H9 (cell line): ENCODE results near the gene F8. TPM values are rescaled to one million over a fixed set of nuclear protein-coding genes. Genes with fewer than 3 reads are reported as not detected.

Source experiments
- DNase-seq: peaks from one replicate; pipeline ENCODE4 v3.0.0-alpha.2; 2017
- H2AFZ ChIP-seq: one replicate; pipeline ENCODE4 v1.6.1; 2013; ENCODE audit warnings: mild to moderate bottlenecking, low read length, control low read depth, moderate library complexity
- H2AK5ac ChIP-seq: 2 replicates; pipeline ENCODE4 v1.6.1; 2013; ENCODE audit warnings: low read length, control low read depth, mixed read lengths; ENCODE audit not compliant: insufficient read length
- H2BK120ac ChIP-seq: one replicate; pipeline ENCODE4 v1.6.1; 2013; ENCODE audit warnings: low read depth, mild to moderate bottlenecking, low read length, control low read depth, inconsistent platforms; ENCODE audit not compliant: poor library complexity, severe bottlenecking
- H2BK12ac ChIP-seq: 2 replicates; pipeline ENCODE4 v1.6.1; 2013; ENCODE audit warnings: low read length, control low read depth, mixed read lengths, low read depth; ENCODE audit not compliant: insufficient read length
- H2BK15ac ChIP-seq: 2 replicates; pipeline ENCODE4 v1.6.1; 2013; ENCODE audit warnings: low read depth, low read length, control low read depth
- H2BK20ac ChIP-seq: one replicate; pipeline ENCODE4 v1.6.1; 2013; ENCODE audit warnings: low read depth, mild to moderate bottlenecking, low read length, control low read depth, inconsistent platforms; ENCODE audit not compliant: poor library complexity, severe bottlenecking
- H2BK5ac ChIP-seq: 2 replicates; pipeline ENCODE4 v1.6.1; 2013; ENCODE audit warnings: low read length, control low read depth, mixed read lengths; ENCODE audit not compliant: insufficient read length
- H3K14ac ChIP-seq: 2 replicates; pipeline ENCODE4 v1.6.1; 2013; ENCODE audit warnings: low read length, control low read depth; ENCODE audit not compliant: insufficient read depth
- H3K18ac ChIP-seq: 2 replicates; pipeline ENCODE4 v1.6.1; 2013; ENCODE audit warnings: low read depth, mild to moderate bottlenecking, mixed read lengths, low read length, control low read depth; ENCODE audit not compliant: insufficient read length
- H3K23ac ChIP-seq: 2 replicates; pipeline ENCODE4 v1.6.1; 2013; ENCODE audit warnings: low read length, control low read depth, mixed read lengths, low read depth; ENCODE audit not compliant: insufficient read length
- H3K23me2 ChIP-seq: 2 replicates; pipeline ENCODE4 v1.6.1; 2013; ENCODE audit warnings: low read depth, mild to moderate bottlenecking, mixed read lengths, low read length, control low read depth; ENCODE audit not compliant: insufficient read length, poor library complexity, severe bottlenecking
- H3K27ac ChIP-seq: 2 replicates; pipeline ENCODE4 v1.5.1; 2013; ENCODE audit warnings: low read length, control low read depth, mixed read lengths, low read depth; ENCODE audit not compliant: insufficient read length
- H3K27me3 ChIP-seq: 2 replicates; pipeline ENCODE4 v1.6.1; 2013; ENCODE audit warnings: low read length, control low read depth, inconsistent platforms; ENCODE audit not compliant: insufficient read depth
- H3K4ac ChIP-seq: 2 replicates; pipeline ENCODE4 v1.6.1; 2013; ENCODE audit warnings: low read depth, mild to moderate bottlenecking, control low read depth, inconsistent platforms, low read length, moderate library complexity
- H3K4me1 ChIP-seq: 2 replicates; pipeline ENCODE4 v1.6.1; 2013; ENCODE audit warnings: low read length, control low read depth, inconsistent platforms; ENCODE audit not compliant: insufficient read depth
- H3K4me2 ChIP-seq: 2 replicates; pipeline ENCODE4 v1.6.1; 2013; ENCODE audit warnings: low read length, control low read depth, mixed read lengths; ENCODE audit not compliant: insufficient read length, insufficient read depth
- H3K56ac ChIP-seq: 2 replicates; pipeline ENCODE4 v1.6.1; 2013; ENCODE audit warnings: low read depth, mild to moderate bottlenecking, mixed read lengths, low read length, control low read depth; ENCODE audit not compliant: insufficient read length
- H3K79me1 ChIP-seq: 2 replicates; pipeline ENCODE4 v1.6.1; 2013; ENCODE audit warnings: low read depth, mild to moderate bottlenecking, moderate library complexity, low read length, control low read depth, inconsistent platforms; ENCODE audit not compliant: insufficient read depth, poor library complexity, severe bottlenecking
- H3K79me2 ChIP-seq: 2 replicates; pipeline ENCODE4 v1.6.1; 2013; ENCODE audit warnings: low read length, control low read depth, inconsistent platforms; ENCODE audit not compliant: insufficient read depth
- H3K9ac ChIP-seq: 2 replicates; pipeline ENCODE4 v1.6.1; 2013; ENCODE audit warnings: low read length, control low read depth, mixed read lengths; ENCODE audit not compliant: insufficient read length; ENCODE audit errors: extremely low read depth
- H3K9me3 ChIP-seq: one replicate; pipeline ENCODE4 v1.6.1; 2013; ENCODE audit warnings: low read depth, low read length, inconsistent platforms; ENCODE audit not compliant: control insufficient read depth
- H3T11ph ChIP-seq: one replicate; pipeline ENCODE4 v1.6.1; 2013; ENCODE audit warnings: mild to moderate bottlenecking, low read length, control low read depth, inconsistent platforms
- H4K20me1 ChIP-seq: one replicate; pipeline ENCODE4 v1.6.1; 2013; ENCODE audit not compliant: control insufficient read depth, insufficient read length, insufficient read depth
- H4K5ac ChIP-seq: 2 replicates; pipeline ENCODE4 v1.6.1; 2013; ENCODE audit warnings: low read depth, mild to moderate bottlenecking, mixed read lengths, low read length, control low read depth; ENCODE audit not compliant: insufficient read length
- H4K8ac ChIP-seq: replicated peaks from 2 replicates; pipeline ENCODE4 v1.6.1; 2013; ENCODE audit warnings: low read length, control low read depth, mixed read lengths, low read depth; ENCODE audit not compliant: insufficient read length
- H4K91ac ChIP-seq: 2 replicates; pipeline ENCODE4 v1.6.1; 2013; ENCODE audit warnings: low read depth, mild to moderate bottlenecking, moderate library complexity, mixed read lengths, low read length, control low read depth; ENCODE audit not compliant: insufficient read length
- H3K27ac Mint-ChIP-seq, 3 experiments: 2 replicates in 2 of 3; 3 replicates in 1 of 3; pipeline ENCODE4 v1.8.0; 2020 to 2021; ENCODE audit warnings: mixed read lengths in 3 of 3, mild to moderate bottlenecking in 1 of 3, moderate library complexity in 1 of 3
- H3K27me3 Mint-ChIP-seq: 2 replicates; pipeline ENCODE4 v1.8.0; 2021; ENCODE audit warnings: low read depth, mild to moderate bottlenecking, moderate library complexity, mixed read lengths
- H3K36me3 Mint-ChIP-seq, 3 experiments: 2 replicates in 2 of 3; 3 replicates in 1 of 3; pipeline ENCODE4 v1.8.0; 2020 to 2021; ENCODE audit warnings: low read depth in 3 of 3, mixed read lengths in 3 of 3; ENCODE audit not compliant: insufficient read depth in 1 of 3
- H3K4me1 Mint-ChIP-seq, 2 experiments: 2 replicates each; pipeline ENCODE4 v1.8.0; 2020; ENCODE audit warnings: mixed read lengths in 2 of 2
- H3K4me3 Mint-ChIP-seq, 2 experiments: 2 replicates in 1 of 2; 3 replicates in 1 of 2; pipeline ENCODE4 v1.8.0; 2020 to 2021; ENCODE audit warnings: mild to moderate bottlenecking in 2 of 2, mixed read lengths in 2 of 2, moderate library complexity in 1 of 2
- H3K9me3 Mint-ChIP-seq, 2 experiments: 2 replicates in 1 of 2; 3 replicates in 1 of 2; pipeline ENCODE4 v1.8.0; 2020; ENCODE audit warnings: mild to moderate bottlenecking in 2 of 2, mixed read lengths in 2 of 2, moderate library complexity in 1 of 2
- WGBS: extraction: QIAGEN DNeasy Blood & Tissue Kit; methylation state at CpG from one replicate; pipeline ENCODE4 v1.1.7; 2013; ENCODE audit warnings: missing lambda C conversion rate, low lambda C conversion rate, mixed read lengths; ENCODE audit not compliant: insufficient read length; ENCODE audit errors: extremely low coverage; 5-methylcytosine and 5-hydroxymethylcytosine counted together
- total RNA-seq: library from RNA; stranded (reverse); gene quantifications from 2 replicates; pipeline ENCODE4 v1.2.1, GENCODE V29; 2021
- TF ChIP-seq, protein P1 (sequence below): fragments of 200-600 bp; sonication (generic); conservative IDR thresholded peaks from 3 replicates; pipeline ENCODE4 v1.8.0; 2021; ENCODE audit warnings: antibody characterized with exemption, mild to moderate bottlenecking

The F8 gene
- total RNA-seq, 1 experiment from 2014 or later, result 3.1 TPM

DNA sequence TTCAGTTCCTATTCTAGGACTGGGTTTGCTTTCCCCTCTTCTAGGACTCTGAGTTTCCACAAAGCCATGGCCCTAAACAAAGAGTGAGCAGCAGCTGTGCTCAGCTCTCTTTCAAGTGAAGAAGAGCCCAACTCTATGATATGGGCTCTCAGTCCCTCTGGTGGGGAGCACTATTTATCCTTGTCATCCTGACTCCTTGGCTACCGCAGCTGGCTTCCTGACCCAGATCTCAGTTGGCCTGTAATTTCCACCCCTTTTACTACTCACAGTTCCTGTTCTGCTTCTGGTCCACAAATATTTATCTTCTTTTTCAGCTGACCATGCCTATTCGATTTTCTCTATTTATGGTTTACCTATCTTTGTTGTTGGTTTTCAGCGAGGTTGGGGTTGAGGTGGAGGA lies 33.8 kb downstream of the F8 start:
- Histone ChIP-seq H4K8ac (no peak overlapping the region), H3K4ac (no peak overlapping the region), H3K4me1 (no peaks in the 10 kb centered on the region), H3K79me1 (no peaks in the 10 kb centered on the region), H2BK5ac (no peak overlapping the region), H3K56ac (no peak overlapping the region), H4K20me1 (no peaks in the 10 kb centered on the region), H2BK20ac (no peak overlapping the region), H4K91ac (no peak overlapping the region), H3K27ac (no peak overlapping the region), H3K9ac (no peak overlapping the region), H2AFZ (no peak overlapping the region), H3K4me2 (no peak overlapping the region), H3K79me2 (no peaks in the 10 kb centered on the region), H3K18ac (no peak overlapping the region), H2BK12ac (no peak overlapping the region), H3K27me3 (no peaks in the 10 kb centered on the region), H4K5ac (no peak overlapping the region), H3T11ph (no peak overlapping the region), H3K14ac (no peak overlapping the region), H2BK120ac (no peak overlapping the region), H2BK15ac (no peak overlapping the region), H2AK5ac (no peak overlapping the region), H3K23ac (no peak overlapping the region), H3K23me2 (no peaks in the 10 kb centered on the region), H3K9me3 (peaks cover 34% of the 10 kb centered on the region)
- Mint-ChIP-seq H3K27ac (no peak overlapping the region), H3K4me1 (no peaks in the 10 kb centered on the region), H3K36me3 (0 out of 7 replicates have a peak, but pooled peaks cover 0 to 6% (median 0%) of the 10 kb centered on the region in 3 experiments), H3K27me3 (no peaks in the 10 kb centered on the region), H3K4me3 (no peak overlapping the region), H3K9me3 (peaks cover 51 to 61% of the 10 kb centered on the region in 2 experiments)
- no peak for DNase-seq
- no CpG with 5 or more reads among the region's 3 CpGs for WGBS
- TF ChIP-seq, protein P1, sequence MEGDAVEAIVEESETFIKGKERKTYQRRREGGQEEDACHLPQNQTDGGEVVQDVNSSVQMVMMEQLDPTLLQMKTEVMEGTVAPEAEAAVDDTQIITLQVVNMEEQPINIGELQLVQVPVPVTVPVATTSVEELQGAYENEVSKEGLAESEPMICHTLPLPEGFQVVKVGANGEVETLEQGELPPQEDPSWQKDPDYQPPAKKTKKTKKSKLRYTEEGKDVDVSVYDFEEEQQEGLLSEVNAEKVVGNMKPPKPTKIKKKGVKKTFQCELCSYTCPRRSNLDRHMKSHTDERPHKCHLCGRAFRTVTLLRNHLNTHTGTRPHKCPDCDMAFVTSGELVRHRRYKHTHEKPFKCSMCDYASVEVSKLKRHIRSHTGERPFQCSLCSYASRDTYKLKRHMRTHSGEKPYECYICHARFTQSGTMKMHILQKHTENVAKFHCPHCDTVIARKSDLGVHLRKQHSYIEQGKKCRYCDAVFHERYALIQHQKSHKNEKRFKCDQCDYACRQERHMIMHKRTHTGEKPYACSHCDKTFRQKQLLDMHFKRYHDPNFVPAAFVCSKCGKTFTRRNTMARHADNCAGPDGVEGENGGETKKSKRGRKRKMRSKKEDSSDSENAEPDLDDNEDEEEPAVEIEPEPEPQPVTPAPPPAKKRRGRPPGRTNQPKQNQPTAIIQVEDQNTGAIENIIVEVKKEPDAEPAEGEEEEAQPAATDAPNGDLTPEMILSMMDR, result no peak
